SK-N-SH (cell line): ENCODE measurements around the gene EIPR1. TPM values are rescaled to one million over a fixed set of nuclear protein-coding genes. Genes with fewer than 3 reads are reported as not detected.

ENCODE experiments used
- CTCF ChIA-PET: fragments of 300-600, 350-600 bp; formaldehyde crosslinking; extraction: SDS; loops from one replicate; lab custom pipeline; 2021; lab: Yijun Ruan, JAX
- POLR2A ChIA-PET: fragments of 350-600 bp; sonication (Branson Sonifier 250); formaldehyde crosslinking; extraction: SDS; loops from one replicate; lab custom pipeline; 2020; ENCODE audit warnings: antibody characterized with exemption, inconsistent platforms; lab: Yijun Ruan, JAX
- DNase-seq: peaks from one replicate; pipeline ENCODE4 v3.0.0; 2012
- H2AFZ ChIP-seq: fragments of 200-600 bp; sonication (generic); 2 replicates; pipeline ENCODE4 v1.8.1; 2016; ENCODE audit warnings: antibody characterized with exemption, mild to moderate bottlenecking, low read depth
- H3F3A ChIP-seq: fragments of 200-600 bp; sonication (generic); replicated peaks from 2 replicates; pipeline ENCODE3; 2016; ENCODE audit warnings: antibody characterized with exemption, mild to moderate bottlenecking; ENCODE audit not compliant: insufficient read depth
- H3K27ac ChIP-seq, 2 experiments: fragments of 200-500 bp in 1 of 2; fragments of 200-600 bp in 1 of 2; sonication (Bioruptor generic) in 1 of 2; sonication (generic), shearing (Covaris generic) in 1 of 2; 2 replicates each; pipeline versions ENCODE4 v1.5.1 to v1.6.1; 2014 to 2016; ENCODE audit warnings: low read depth in 2 of 2, inconsistent platforms in 1 of 2, low read length in 1 of 2, mild to moderate bottlenecking in 1 of 2, mixed read lengths in 1 of 2
- H3K27me3 ChIP-seq: fragments of 200-600 bp; sonication (generic), shearing (Covaris generic); 2 replicates; pipeline ENCODE4 v1.6.1; 2016; ENCODE audit warnings: mixed run types; ENCODE audit not compliant: insufficient read depth
- H3K36me3 ChIP-seq, 2 experiments: fragments of 200-500 bp in 1 of 2; fragments of 200-600 bp in 1 of 2; sonication (Bioruptor generic) in 1 of 2; sonication (generic) in 1 of 2; replicated peaks in 1 of 2; 2 replicates each; pipeline versions ENCODE3 to v1.5.1; 2014 to 2016; ENCODE audit warnings: low read length in 1 of 2, mild to moderate bottlenecking in 1 of 2; ENCODE audit not compliant: insufficient read depth in 2 of 2, control insufficient read depth in 1 of 2
- H3K4me1 ChIP-seq, 2 experiments: fragments of 200-500 bp in 1 of 2; fragments of 200-600 bp in 1 of 2; sonication (Bioruptor generic) in 1 of 2; sonication (generic), shearing (Covaris generic) in 1 of 2; 2 replicates each; pipeline versions ENCODE4 v1.5.1 to v1.6.1; 2014 to 2016; ENCODE audit warnings: low read depth in 1 of 2, low read length in 1 of 2, mixed run types in 1 of 2; ENCODE audit not compliant: insufficient read depth in 2 of 2, control insufficient read depth in 1 of 2
- H3K4me2 ChIP-seq: fragments of 200-600 bp; sonication (generic), shearing (Covaris generic); 2 replicates; pipeline ENCODE4 v1.6.1; 2017; ENCODE audit warnings: mixed run types
- H3K4me3 ChIP-seq, 2 experiments: fragments of 200-500 bp in 1 of 2; fragments of 200-600 bp in 1 of 2; sonication (Bioruptor generic) in 1 of 2; sonication (generic), shearing (Covaris generic) in 1 of 2; 2 replicates each; pipeline versions ENCODE4 v1.5.1 to v1.8.1; 2014 to 2016; ENCODE audit warnings: low read depth in 2 of 2, inconsistent platforms in 1 of 2, low read length in 1 of 2, mild to moderate bottlenecking in 1 of 2, mixed read lengths in 1 of 2, moderate library complexity in 1 of 2
- H3K79me2 ChIP-seq: fragments of 200-600 bp; sonication (generic); 2 replicates; pipeline ENCODE4 v1.8.1; 2017; ENCODE audit warnings: mild to moderate bottlenecking; ENCODE audit not compliant: insufficient read depth
- H3K9ac ChIP-seq: fragments of 200-600 bp; sonication (generic); 2 replicates; pipeline ENCODE4 v1.6.1; 2017; ENCODE audit warnings: mixed run types
- H3K9me2 ChIP-seq: fragments of 200-600 bp; sonication (generic); 2 replicates; pipeline ENCODE4 v1.6.1; 2017; ENCODE audit warnings: mixed run types
- H3K9me3 ChIP-seq: fragments of 200-600 bp; sonication (generic); 2 replicates; pipeline ENCODE4 v1.6.1; 2017; ENCODE audit warnings: mixed run types, mild to moderate bottlenecking, moderate library complexity
- H4K20me1 ChIP-seq: fragments of 200-600 bp; sonication (generic); 2 replicates; pipeline ENCODE4 v1.6.1; 2017; ENCODE audit warnings: mild to moderate bottlenecking, mixed run types; ENCODE audit not compliant: insufficient read depth
- EP300 ChIP-seq, 2 experiments: IDR thresholded peaks; 2 replicates each; pipeline versions ENCODE4 v1.4.0 to v1.6.1; 2012; ENCODE audit warnings: borderline replicate concordance in 1 of 2, low read depth in 1 of 2, low read length in 1 of 2
- EZH2phosphoT487 ChIP-seq: fragments of 200-600 bp; sonication (generic); IDR thresholded peaks from 2 replicates; pipeline ENCODE4 v1.6.1; 2017; ENCODE audit warnings: low read depth, mixed run types, mild to moderate bottlenecking, antibody characterized with exemption, moderate library complexity, borderline replicate concordance
- FOSL2 ChIP-seq: IDR thresholded peaks from 2 replicates; pipeline ENCODE4 v1.4.0; 2012; ENCODE audit warnings: low read depth, mild to moderate bottlenecking, moderate library complexity, borderline replicate concordance
- FOXM1 ChIP-seq: IDR thresholded peaks from 2 replicates; pipeline ENCODE4 v1.4.0; 2012; ENCODE audit warnings: low read depth, mild to moderate bottlenecking
- JUND ChIP-seq: IDR thresholded peaks from 2 replicates; pipeline ENCODE4 v1.4.0; 2012
- MXI1 ChIP-seq: IDR thresholded peaks from 2 replicates; pipeline ENCODE4 v1.6.1; 2012; ENCODE audit warnings: mild to moderate bottlenecking, low read depth, low read length, improper control_type of control experiment
- NFIC ChIP-seq: IDR thresholded peaks from 2 replicates; pipeline ENCODE4 v1.4.0; 2012; ENCODE audit warnings: borderline replicate concordance
- NRF1 ChIP-seq: IDR thresholded peaks from 2 replicates; pipeline ENCODE4 v1.6.1; 2012; ENCODE audit warnings: low read depth, mild to moderate bottlenecking, low read length
- PBX3 ChIP-seq: IDR thresholded peaks from 2 replicates; pipeline ENCODE4; 2012
- POLR2AphosphoS5 ChIP-seq: IDR thresholded peaks from 2 replicates; pipeline ENCODE4 v1.6.1; 2012; ENCODE audit warnings: low read depth, low read length
- RCOR1 ChIP-seq: fragments of 150-350 bp; IDR thresholded peaks from 2 replicates; pipeline ENCODE4 v1.6.1; 2017; ENCODE audit warnings: antibody characterized with exemption, low read length
- RFX5 ChIP-seq: IDR thresholded peaks from 2 replicates; pipeline ENCODE4 v1.6.1; 2012; ENCODE audit warnings: mild to moderate bottlenecking, improper control_type of control experiment, low read length
- SMC3 ChIP-seq: IDR thresholded peaks from 2 replicates; pipeline ENCODE4 v1.6.1; 2012; ENCODE audit warnings: low read depth, low read length, improper control_type of control experiment
- TAF1 ChIP-seq: IDR thresholded peaks from 2 replicates; pipeline ENCODE4 v1.6.1; 2012; ENCODE audit warnings: low read depth, mild to moderate bottlenecking, low read length, moderate library complexity, borderline replicate concordance
- WGBS: methylation state at CpG from one replicate; pipeline ENCODE4 v1.1.6; 2017; ENCODE audit warnings: low lambda C conversion rate; 5-methylcytosine and 5-hydroxymethylcytosine counted together
- polyA plus RNA-seq, 3 experiments: library from polyadenylated mRNA; depleted of rRNA; stranded (reverse); fragments of >200 nt; gene quantifications; 2 replicates each; pipeline ENCODE4 v1.2.3, GENCODE V29; 2012
- TF ChIP-seq, protein P1 (sequence below): fragments of 200-600 bp; sonication (generic); IDR thresholded peaks from 2 replicates; pipeline ENCODE4 v1.6.1; 2017; ENCODE audit warnings: antibody characterized with exemption, mild to moderate bottlenecking, moderate library complexity
- TF ChIP-seq, protein P2 (sequence below): IDR thresholded peaks from 2 replicates; pipeline ENCODE4 v1.4.0; 2012; ENCODE audit warnings: low read depth

EIPR1 gene
- polyA plus RNA-seq, 1 of the 3 experiments (the other 2 are of a cell fraction) = 85.9 TPM

- no peaks in the 10 kb centered on the region for H3K27me3 ChIP-seq
- TF ChIP-seq RFX5 (no peak), EZH2phosphoT487 (no peak), JUND (no peak), FOXM1 (no peak), NRF1 (no peak), SMC3 (no peak)
- TF ChIP-seq, protein P1, sequence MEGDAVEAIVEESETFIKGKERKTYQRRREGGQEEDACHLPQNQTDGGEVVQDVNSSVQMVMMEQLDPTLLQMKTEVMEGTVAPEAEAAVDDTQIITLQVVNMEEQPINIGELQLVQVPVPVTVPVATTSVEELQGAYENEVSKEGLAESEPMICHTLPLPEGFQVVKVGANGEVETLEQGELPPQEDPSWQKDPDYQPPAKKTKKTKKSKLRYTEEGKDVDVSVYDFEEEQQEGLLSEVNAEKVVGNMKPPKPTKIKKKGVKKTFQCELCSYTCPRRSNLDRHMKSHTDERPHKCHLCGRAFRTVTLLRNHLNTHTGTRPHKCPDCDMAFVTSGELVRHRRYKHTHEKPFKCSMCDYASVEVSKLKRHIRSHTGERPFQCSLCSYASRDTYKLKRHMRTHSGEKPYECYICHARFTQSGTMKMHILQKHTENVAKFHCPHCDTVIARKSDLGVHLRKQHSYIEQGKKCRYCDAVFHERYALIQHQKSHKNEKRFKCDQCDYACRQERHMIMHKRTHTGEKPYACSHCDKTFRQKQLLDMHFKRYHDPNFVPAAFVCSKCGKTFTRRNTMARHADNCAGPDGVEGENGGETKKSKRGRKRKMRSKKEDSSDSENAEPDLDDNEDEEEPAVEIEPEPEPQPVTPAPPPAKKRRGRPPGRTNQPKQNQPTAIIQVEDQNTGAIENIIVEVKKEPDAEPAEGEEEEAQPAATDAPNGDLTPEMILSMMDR = no peak
- peaks cover 18% of the 10 kb centered on the region; the same call in 1 of the 2 replicates for H3K79me2 ChIP-seq
- H3K36me3 ChIP-seq = peaks cover 0 to 2% of the 10 kb centered on the region in 2 experiments
- WGBS = 81% methylated on average over 8 of the region's 9 CpGs
- no peaks in the 10 kb centered on the region for H3F3A ChIP-seq
- peaks cover 0 to 90% of the 10 kb centered on the region in 2 experiments; a peak in 2 of 4 replicates for H3K4me1 ChIP-seq
- no peak overlapping the region for H3K9ac ChIP-seq
- no peaks in the 10 kb centered on the region for H3K9me2 ChIP-seq
- no peaks in the 10 kb centered on the region for H3K9me3 ChIP-seq
- ChIA-PET CTCF (interaction anchor here (0.6 to 2.1 kb wide), 4 partner anchors 10 to 449 kb away, joined by 3 to 15 read pairs (median 3); no protein-coding TSS in a partner anchor), POLR2A (interaction anchor here (1.3 kb wide), 2 partner anchors 10 to 11 kb away, joined by 3 to 7 read pairs; no protein-coding TSS in a partner anchor)
- no peak overlapping the region for H3K4me3 ChIP-seq
- peak; percentile 66 for DNase-seq
- no peak overlapping the region for H2AFZ ChIP-seq
- H3K27ac ChIP-seq = peak overlapping the region in 1 of 2 experiments; percentile 68; a peak in 2 of 4 replicates
- no peak overlapping the region for H3K4me2 ChIP-seq
- peaks cover 8% of the 10 kb centered on the region; the same call in 1 of the 2 replicates for H4K20me1 ChIP-seq
Observed at GRCh38 chr2:3293221-3293620, 84.4 kb downstream of the EIPR1 start.

GRCh38 chr2:3292416-3292815 lies 85.2 kb downstream of the EIPR1 start:
- TF ChIP-seq, protein P2, sequence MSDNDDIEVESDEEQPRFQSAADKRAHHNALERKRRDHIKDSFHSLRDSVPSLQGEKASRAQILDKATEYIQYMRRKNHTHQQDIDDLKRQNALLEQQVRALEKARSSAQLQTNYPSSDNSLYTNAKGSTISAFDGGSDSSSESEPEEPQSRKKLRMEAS = no peak
- no peak for TF ChIP-seq TAF1
- TF ChIP-seq RFX5 = no peak
- TF ChIP-seq EP300 (IDR thresholded peaks at IDR 0.05; ENCODE audit: borderline replicate concordance in 1 of 2, low read depth in 1 of 2, low read length in 1 of 2) = no peak
- TF ChIP-seq NFIC = no peak
- no peak for TF ChIP-seq FOSL2
- no peak for TF ChIP-seq FOXM1
- TF ChIP-seq POLR2AphosphoS5 = no peak
- TF ChIP-seq MXI1 = no peak
- TF ChIP-seq RCOR1 = no peak
- no peak for TF ChIP-seq EZH2phosphoT487
- TF ChIP-seq PBX3 = no peak
- peak; percentile 21 for DNase-seq
- no peak overlapping the region for H3K4me3 ChIP-seq
- peaks cover 18% of the 10 kb centered on the region; the same call in 1 of the 2 replicates for H3K79me2 ChIP-seq
- H3K9ac ChIP-seq = no peak overlapping the region
- no peak overlapping the region for H3K4me2 ChIP-seq
- peaks cover 8% of the 10 kb centered on the region; the same call in 1 of the 2 replicates for H4K20me1 ChIP-seq
- peak overlapping the region in 1 of 2 experiments; percentile 61; a peak in 1 of 4 replicates for H3K27ac ChIP-seq
- ChIA-PET CTCF (interaction anchor here (1.4 to 2.1 kb wide), 2 partner anchors 10 to 19 kb away, joined by 3 to 15 read pairs; no protein-coding TSS in a partner anchor), POLR2A (interaction anchor here (1.3 kb wide), 1 partner anchor 11 kb away, joined by 7 read pairs; no protein-coding TSS in a partner anchor)
- no peaks in the 10 kb centered on the region for H3K27me3 ChIP-seq
- H3K9me3 ChIP-seq = no peaks in the 10 kb centered on the region
- H3K4me1 ChIP-seq = peaks cover 0 to 94% of the 10 kb centered on the region in 2 experiments; a peak in 2 of 4 replicates
- no peak overlapping the region for H2AFZ ChIP-seq
- H3K9me2 ChIP-seq = no peaks in the 10 kb centered on the region
- no peaks in the 10 kb centered on the region for H3K36me3 ChIP-seq
- H3F3A ChIP-seq = peaks cover 4% of the 10 kb centered on the region
- 88% methylated on average over 10 of the region's 10 CpGs for WGBS
